PFSK-1 (cell line): ENCODE measurements around the gene RPL23.

Source experiments
- FOXP2 ChIP-seq: optimal IDR thresholded peaks from 2 replicates; pipeline ENCODE3; 2011; ENCODE audit warnings: borderline replicate concordance, control low read depth, inconsistent platforms; ENCODE audit not compliant: insufficient read depth; ENCODE audit errors: extremely low read length, extremely low read depth
- POLR2AphosphoS5 ChIP-seq: IDR thresholded peaks from 2 replicates; pipeline ENCODE4 v1.6.1; 2012; ENCODE audit warnings: low read depth, mild to moderate bottlenecking, control low read depth, low read length, moderate library complexity
- SIN3A ChIP-seq: IDR thresholded peaks from 2 replicates; pipeline ENCODE4 v1.6.1; 2012; ENCODE audit warnings: mild to moderate bottlenecking, low read length, moderate library complexity, borderline replicate concordance; ENCODE audit not compliant: insufficient read depth
- TAF1 ChIP-seq: IDR thresholded peaks from 2 replicates; pipeline ENCODE4 v1.6.1; 2012; ENCODE audit warnings: low read length, control low read depth, borderline replicate concordance; ENCODE audit not compliant: insufficient read depth
- TF ChIP-seq, protein P1 (sequence below), 2 experiments: IDR thresholded peaks; 2 replicates each; pipeline versions ENCODE4 v1.6.1 to v1.8.0; 2011 to 2012; ENCODE audit warnings: low read depth in 2 of 2, low read length in 2 of 2, control low read depth in 1 of 2, inconsistent platforms in 1 of 2, mild to moderate bottlenecking in 1 of 2, moderate library complexity in 1 of 2; ENCODE audit not compliant: insufficient read depth in 1 of 2

The RPL23 gene

DNA sequence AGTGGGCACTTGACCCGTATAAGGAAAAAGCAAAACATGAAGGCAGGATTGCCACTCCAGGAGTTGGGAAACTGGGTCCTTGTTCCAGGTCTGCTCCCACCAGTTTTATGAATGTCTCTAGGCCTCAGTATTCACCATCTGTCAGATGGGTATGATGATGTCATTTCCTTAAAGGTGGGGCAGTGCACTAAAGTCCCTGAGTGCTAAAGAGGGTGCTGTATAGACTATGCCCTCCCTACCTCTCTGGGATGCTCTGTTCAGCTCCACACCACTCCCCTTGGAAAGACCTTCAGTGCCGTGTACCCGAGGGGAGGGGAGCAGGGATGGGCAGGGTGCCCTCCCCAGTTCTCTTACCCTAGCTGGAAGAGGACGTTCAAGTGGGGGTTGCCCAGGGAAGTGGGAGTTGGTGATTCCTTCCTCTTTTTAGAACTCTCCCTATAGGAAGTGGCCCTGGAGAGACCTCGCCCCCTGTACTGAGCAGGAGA lies 18.5 kb upstream of the RPL23 start:
- no peak for TF ChIP-seq SIN3A
- no peak for TF ChIP-seq FOXP2
- TF ChIP-seq, protein P1, sequence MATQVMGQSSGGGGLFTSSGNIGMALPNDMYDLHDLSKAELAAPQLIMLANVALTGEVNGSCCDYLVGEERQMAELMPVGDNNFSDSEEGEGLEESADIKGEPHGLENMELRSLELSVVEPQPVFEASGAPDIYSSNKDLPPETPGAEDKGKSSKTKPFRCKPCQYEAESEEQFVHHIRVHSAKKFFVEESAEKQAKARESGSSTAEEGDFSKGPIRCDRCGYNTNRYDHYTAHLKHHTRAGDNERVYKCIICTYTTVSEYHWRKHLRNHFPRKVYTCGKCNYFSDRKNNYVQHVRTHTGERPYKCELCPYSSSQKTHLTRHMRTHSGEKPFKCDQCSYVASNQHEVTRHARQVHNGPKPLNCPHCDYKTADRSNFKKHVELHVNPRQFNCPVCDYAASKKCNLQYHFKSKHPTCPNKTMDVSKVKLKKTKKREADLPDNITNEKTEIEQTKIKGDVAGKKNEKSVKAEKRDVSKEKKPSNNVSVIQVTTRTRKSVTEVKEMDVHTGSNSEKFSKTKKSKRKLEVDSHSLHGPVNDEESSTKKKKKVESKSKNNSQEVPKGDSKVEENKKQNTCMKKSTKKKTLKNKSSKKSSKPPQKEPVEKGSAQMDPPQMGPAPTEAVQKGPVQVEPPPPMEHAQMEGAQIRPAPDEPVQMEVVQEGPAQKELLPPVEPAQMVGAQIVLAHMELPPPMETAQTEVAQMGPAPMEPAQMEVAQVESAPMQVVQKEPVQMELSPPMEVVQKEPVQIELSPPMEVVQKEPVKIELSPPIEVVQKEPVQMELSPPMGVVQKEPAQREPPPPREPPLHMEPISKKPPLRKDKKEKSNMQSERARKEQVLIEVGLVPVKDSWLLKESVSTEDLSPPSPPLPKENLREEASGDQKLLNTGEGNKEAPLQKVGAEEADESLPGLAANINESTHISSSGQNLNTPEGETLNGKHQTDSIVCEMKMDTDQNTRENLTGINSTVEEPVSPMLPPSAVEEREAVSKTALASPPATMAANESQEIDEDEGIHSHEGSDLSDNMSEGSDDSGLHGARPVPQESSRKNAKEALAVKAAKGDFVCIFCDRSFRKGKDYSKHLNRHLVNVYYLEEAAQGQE (IDR thresholded peaks at IDR 0.05; ENCODE audit: insufficient read depth in 1 of 2, low read depth in 2 of 2, low read length in 2 of 2): no peak
- TF ChIP-seq TAF1: no peak
- TF ChIP-seq POLR2AphosphoS5: no peak

DNA sequence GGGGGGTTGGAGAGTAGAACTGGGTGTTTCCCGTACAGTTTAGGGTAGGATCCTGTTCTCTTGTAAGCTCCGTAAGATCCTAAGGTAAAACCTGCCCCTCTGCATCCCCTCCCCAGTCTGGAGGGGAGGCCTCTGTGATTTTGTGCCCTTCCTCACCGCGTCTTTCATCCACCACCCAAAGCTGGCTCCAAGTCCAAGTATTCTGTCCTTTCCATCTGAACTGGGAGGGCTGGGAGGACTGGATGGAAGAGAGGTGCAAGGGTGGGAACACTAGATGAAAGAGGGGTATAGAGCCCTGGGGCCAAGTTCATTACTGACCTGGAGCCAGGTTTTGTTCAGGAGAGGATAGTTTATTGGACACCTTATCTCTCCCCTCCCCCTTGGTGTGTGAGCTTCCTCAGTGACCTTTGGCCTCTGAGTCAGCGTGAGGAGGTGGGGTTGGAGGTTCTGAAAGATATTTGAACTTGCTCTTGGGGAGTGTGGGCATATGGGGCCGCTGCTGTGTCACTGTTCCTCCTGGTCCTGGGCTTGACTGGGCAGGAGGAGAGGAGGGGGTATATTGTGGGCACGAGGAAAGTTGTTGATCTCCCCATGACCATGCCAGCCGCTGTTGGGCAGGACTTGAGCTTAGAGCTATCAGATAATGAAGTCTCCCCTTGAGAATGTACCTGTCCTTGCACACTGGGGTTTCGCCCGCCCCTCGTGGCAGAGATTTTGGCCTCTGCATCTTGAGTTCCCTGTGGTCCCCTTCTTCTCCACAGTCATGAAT lies 17.9 kb upstream of the RPL23 start:
- TF ChIP-seq, protein P1 (IDR thresholded peaks at IDR 0.05; ENCODE audit: insufficient read depth in 1 of 2, low read depth in 2 of 2, low read length in 2 of 2): no peak
- TF ChIP-seq POLR2AphosphoS5: peak; percentile 44; the same call in 1 of the 2 replicates
- no peak for TF ChIP-seq FOXP2
- no peak for TF ChIP-seq TAF1
- TF ChIP-seq SIN3A: peak; percentile 47; the same call in 1 of the 2 replicates

GRCh38 chr17:38870259-38871165 lies 17.0 kb upstream of the RPL23 start:
- TF ChIP-seq FOXP2: no peak
- no peak for TF ChIP-seq POLR2AphosphoS5
- peak; percentile 13; the same call in 1 of the 2 replicates for TF ChIP-seq SIN3A
- TF ChIP-seq, protein P1 (IDR thresholded peaks at IDR 0.05; ENCODE audit: insufficient read depth in 1 of 2, low read depth in 2 of 2, low read length in 2 of 2): no peak
- TF ChIP-seq TAF1: no peak

DNA sequence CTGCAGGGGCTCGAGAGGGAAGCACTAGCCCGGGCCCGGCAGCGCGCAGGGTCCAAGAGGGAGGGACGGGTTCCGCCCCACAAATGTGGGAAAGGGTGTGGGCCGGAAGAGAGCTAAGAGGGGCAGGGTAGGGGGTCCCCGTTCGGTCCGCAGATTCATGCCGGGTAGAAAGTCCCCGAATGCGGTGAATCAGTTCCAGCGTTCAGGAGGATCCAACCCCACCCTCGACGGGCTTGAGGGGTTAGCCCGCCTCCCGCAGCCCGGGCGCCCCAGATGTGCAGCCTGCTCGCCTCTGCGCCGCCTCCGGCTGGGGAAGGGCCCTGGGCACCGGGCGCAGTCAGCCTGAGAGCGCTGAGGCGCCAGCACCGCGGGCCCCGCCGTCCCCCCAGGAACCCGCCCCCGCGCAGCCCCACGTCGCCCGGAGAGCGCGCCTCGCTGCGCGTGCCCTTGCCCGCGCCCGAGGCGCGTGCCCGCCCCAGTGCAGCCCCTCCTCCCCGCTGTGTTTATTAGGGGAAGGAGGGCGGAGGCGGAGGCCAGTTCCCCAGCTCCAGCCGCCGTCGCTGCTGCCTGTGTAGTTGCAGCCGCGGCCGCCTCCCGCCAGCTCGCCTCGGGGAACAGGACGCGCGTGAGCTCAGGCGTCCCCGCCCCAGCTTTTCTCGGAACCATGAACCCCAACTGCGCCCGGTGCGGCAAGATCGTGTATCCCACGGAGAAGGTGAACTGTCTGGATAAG lies 16.2 kb upstream of the RPL23 start, which contains the start of gene LASP1:
Gene LASP1, plus strand, starts transcription at position 533 of the 733 bp plus-strand sequence. Its CDS starts 132 bp downstream, at position 665.
- TF ChIP-seq, protein P1 (IDR thresholded peaks at IDR 0.05; ENCODE audit: insufficient read depth in 1 of 2, low read depth in 2 of 2, low read length in 2 of 2): no peak
- peak; percentile 97 for TF ChIP-seq POLR2AphosphoS5
- TF ChIP-seq TAF1: peak; percentile 95
- TF ChIP-seq SIN3A: peak; percentile 90; the same call in 1 of the 2 replicates
- TF ChIP-seq FOXP2: peak; percentile 79
